ENCODE results near the gene DDA1. TPM values are rescaled to one million over a fixed set of nuclear protein-coding genes. Genes with fewer than 3 reads are reported as not detected.

Gene DDA1
- total and polyA plus RNA-seq, 12 donors: 6.8 to 71.4 (median 41.5) TPM

- 89 to 96% (median 93%) methylated on average over 5 to 13 of the region's 13 CpGs for WGBS, 4 donors
- no peaks in the 10 kb centered on the region for H3K9me3 ChIP-seq (replicated peaks in 1 of 3)
Measured at GRCh38 chr19:17331045-17331558, 21.7 kb downstream of the DDA1 start.

DNA sequence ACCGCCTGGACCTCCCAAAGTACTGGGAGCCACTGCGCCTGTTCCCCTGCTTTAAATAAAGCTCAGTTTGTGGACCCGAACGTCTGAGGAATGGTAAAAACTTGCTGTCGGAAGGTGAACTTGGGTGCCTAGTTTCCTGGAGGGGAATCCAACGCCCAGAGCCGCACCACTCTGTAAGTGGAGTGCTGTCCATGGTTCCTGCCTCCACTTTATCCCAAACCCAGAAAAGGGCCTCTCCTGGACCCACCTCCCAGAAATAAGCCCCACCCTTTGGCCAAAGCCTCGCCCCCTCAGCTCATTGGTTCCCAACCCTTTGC is 23.0 kb downstream of the DDA1 start:
- WGBS, 4 donors: 89 to 97% (median 92%) methylated on average over 4 to 8 of the region's 8 CpGs
- Histone ChIP-seq H3K4me3 (no peak overlapping the region), H3K27me3 (no peaks in the 10 kb centered on the region), H3K36me3 (replicated peaks in 1 of 2) (no peaks in the 10 kb centered on the region), H3K27ac (no peak overlapping the region), H3K4me1 (replicated peaks in 1 of 2) (peaks cover 4 to 36% of the 10 kb centered on the region in 2 donors), H3K9me3 (replicated peaks in 1 of 3) (no peaks in the 10 kb centered on the region)
- TF ChIP-seq POLR2A (IDR thresholded peaks at IDR 0.05) (no peak), CTCF (IDR thresholded peaks at IDR 0.05) (no peak)
- DNase-seq: no peak
- intact Hi-C loops (cut with DNase I): no loop called here

More at GRCh38 chr19:17331045-17331558, 21.7 kb downstream of the DDA1 start:
- H3K4me1 ChIP-seq (replicated peaks in 1 of 2): peaks cover 4 to 39% of the 10 kb centered on the region in 2 donors
- H3K4me3 ChIP-seq: no peak overlapping the region
- intact Hi-C loops (cut with DNase I): no loop called here
- DNase-seq: no peak
- no peaks in the 10 kb centered on the region for H3K27me3 ChIP-seq
- no peak for TF ChIP-seq CTCF (IDR thresholded peaks at IDR 0.05)
- no peak for TF ChIP-seq POLR2A (IDR thresholded peaks at IDR 0.05)
- H3K27ac ChIP-seq: no peak overlapping the region
- no peaks in the 10 kb centered on the region for H3K36me3 ChIP-seq (replicated peaks in 1 of 2)

GRCh38 chr19:17332677-17333581 is 23.6 kb downstream of the DDA1 start:
- TF ChIP-seq POLR2A (IDR thresholded peaks at IDR 0.05): no peak
- TF ChIP-seq CTCF (IDR thresholded peaks at IDR 0.05): no peak
- peak overlapping the region in 1 of 4 donors; percentile 76 for H3K4me3 ChIP-seq
- H3K9me3 ChIP-seq (replicated peaks in 1 of 3): no peaks in the 10 kb centered on the region
- H3K27ac ChIP-seq: peak overlapping the region in 2 of 5 donors; percentile 89 to 91
- 91 to 92% (median 92%) methylated on average over 18 to 45 of the region's 45 CpGs for WGBS, 4 donors
- DNase-seq: peak in 5 of 7 donors; percentile 56 to 81 (median 65)
- no peaks in the 10 kb centered on the region for H3K27me3 ChIP-seq
- intact Hi-C loops (cut with DNase I): no loop called here
- H3K36me3 ChIP-seq (replicated peaks in 1 of 2): no peaks in the 10 kb centered on the region
- H3K4me1 ChIP-seq (replicated peaks in 1 of 2): peaks cover 9 to 33% of the 10 kb centered on the region in 2 donors

DNA sequence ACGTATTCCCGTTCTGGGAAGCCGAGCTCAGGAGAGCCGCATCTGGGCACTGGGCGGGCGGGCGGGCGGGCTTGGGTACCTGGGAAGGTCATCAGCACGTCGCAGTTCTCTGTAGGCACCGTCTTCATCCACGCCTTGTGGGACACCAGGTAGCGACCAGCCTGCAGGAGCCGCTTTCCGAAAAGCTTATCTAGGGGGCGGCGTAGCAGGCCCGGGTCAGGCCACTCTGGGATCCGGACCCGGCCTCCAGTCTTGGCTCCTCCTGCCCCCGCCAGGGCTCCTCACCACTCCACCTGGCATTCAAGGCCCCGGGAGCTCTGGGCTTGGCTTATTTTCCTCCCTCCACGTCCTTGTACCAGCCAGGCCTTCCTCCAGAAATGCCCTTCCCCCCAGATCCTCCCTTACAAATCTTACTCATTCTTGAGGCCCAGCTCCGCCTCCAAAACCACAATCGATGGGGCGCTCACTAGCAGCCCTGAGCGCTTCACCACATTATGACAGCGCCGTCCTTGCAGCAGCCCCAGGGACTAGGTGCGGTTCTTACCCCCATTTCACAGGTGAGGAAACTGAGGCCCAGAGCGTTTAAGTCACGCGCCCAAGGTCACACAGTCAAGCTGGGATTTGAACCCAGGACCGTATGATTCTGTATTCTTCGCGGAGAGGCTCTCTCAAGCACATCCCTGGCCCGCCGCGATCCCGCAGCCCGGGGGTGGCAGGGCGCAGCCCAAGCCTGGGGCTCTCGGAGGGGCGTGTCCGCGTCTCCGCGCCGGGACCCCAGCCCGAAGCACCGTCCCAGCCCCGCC is 24.4 kb downstream of the DDA1 start:
- Histone ChIP-seq H3K9me3 (replicated peaks in 1 of 3) (no peaks in the 10 kb centered on the region), H3K4me3 (peak overlapping the region; percentile 6 to 76 (median 50)), H3K4me1 (replicated peaks in 1 of 2) (peaks cover 8 to 30% of the 10 kb centered on the region in 2 donors), H3K27ac (peak overlapping the region; percentile 72 to 91 (median 83)), H3K36me3 (replicated peaks in 1 of 2) (no peaks in the 10 kb centered on the region), H3K27me3 (no peaks in the 10 kb centered on the region)
- 18 to 29% (median 23%) methylated on average over 16 to 52 of the region's 52 CpGs for WGBS, 4 donors
- intact Hi-C loops (cut with DNase I): no loop called here
- DNase-seq: peak; percentile 75 to 89 (median 88)
- TF ChIP-seq POLR2A (IDR thresholded peaks at IDR 0.05) (peak in 1 of 2 donors; percentile 76), CTCF (IDR thresholded peaks at IDR 0.05) (no peak)

Data from adrenal gland (tissue), 12 donors.